Gastroesophageal sphincter (tissue), 3 donors: Measurements from ENCODE around the gene TRNP1.

Source experiments
- CTCF ChIP-seq, 4 experiments: fragments of 200-600 bp in 2 of 4; fragments of 450-650 bp in 2 of 4; sonication (generic) in 1 of 4; IDR thresholded peaks; one replicate each; pipeline ENCODE4 v1.5.1; 2017 to 2019; ENCODE audit warnings: antibody characterized with exemption in 4 of 4, mild to moderate bottlenecking in 2 of 4, moderate library complexity in 2 of 4
- EP300 ChIP-seq: sonication (generic); formaldehyde crosslinking; IDR thresholded peaks from one replicate; pipeline ENCODE4 v1.6.1; 2017; ENCODE audit warnings: antibody characterized with exemption, mild to moderate bottlenecking
- POLR2A ChIP-seq, 2 donors: fragments of 450-650 bp; IDR thresholded peaks; one replicate each; pipeline ENCODE4 v1.6.1; 2017; ENCODE audit warnings: antibody characterized with exemption in 2 of 2, mild to moderate bottlenecking in 2 of 2, moderate library complexity in 1 of 2

GRCh38 chr1:27003745-27004470 lies 10.4 kb downstream of the TRNP1 start:
- TF ChIP-seq CTCF (IDR thresholded peaks at IDR 0.05) (no peak), POLR2A (IDR thresholded peaks at IDR 0.05) (no peak), EP300 (no peak)
